Dedifferentiated amniotic fluid mesenchymal stem cell (primary cell): ENCODE measurements around the gene EBF4.

Source experiments
- DNase-seq: peaks from one replicate; pipeline ENCODE4 v3.0.0-alpha.2; 2016; ENCODE audit errors: extremely low spot score

Gene EBF4

DNA sequence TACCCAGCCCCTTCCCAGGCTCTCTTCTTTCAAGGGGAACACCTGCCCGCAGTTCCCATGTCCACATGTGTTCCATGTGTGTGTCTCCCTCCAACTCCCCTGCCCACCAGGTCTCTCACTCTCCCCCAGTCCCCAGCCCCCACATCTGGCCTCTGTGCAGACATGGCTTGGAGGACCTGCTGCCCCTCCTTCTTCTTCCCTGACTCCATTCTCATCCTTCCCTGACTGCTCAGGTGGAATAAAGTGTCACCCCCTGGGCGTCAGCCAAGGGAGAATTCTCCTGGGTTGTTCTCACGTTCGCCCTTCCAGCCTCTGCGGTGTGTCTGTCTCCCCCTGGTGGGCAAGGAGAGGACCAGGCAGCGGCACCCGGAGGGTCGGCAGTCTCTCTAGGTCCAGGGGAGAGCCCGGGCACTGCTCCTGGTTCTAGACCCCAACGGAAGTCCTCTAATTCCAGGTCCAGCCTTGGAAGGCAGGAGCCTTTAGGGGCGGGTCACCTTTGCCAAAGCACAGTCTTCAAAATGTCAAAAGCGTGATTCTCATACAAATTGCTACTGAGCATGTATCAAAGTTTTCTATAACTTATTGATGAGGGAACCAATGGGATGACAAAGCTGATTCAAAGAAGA is 50.5 kb downstream of the EBF4 start:
- no peak for DNase-seq

DNA sequence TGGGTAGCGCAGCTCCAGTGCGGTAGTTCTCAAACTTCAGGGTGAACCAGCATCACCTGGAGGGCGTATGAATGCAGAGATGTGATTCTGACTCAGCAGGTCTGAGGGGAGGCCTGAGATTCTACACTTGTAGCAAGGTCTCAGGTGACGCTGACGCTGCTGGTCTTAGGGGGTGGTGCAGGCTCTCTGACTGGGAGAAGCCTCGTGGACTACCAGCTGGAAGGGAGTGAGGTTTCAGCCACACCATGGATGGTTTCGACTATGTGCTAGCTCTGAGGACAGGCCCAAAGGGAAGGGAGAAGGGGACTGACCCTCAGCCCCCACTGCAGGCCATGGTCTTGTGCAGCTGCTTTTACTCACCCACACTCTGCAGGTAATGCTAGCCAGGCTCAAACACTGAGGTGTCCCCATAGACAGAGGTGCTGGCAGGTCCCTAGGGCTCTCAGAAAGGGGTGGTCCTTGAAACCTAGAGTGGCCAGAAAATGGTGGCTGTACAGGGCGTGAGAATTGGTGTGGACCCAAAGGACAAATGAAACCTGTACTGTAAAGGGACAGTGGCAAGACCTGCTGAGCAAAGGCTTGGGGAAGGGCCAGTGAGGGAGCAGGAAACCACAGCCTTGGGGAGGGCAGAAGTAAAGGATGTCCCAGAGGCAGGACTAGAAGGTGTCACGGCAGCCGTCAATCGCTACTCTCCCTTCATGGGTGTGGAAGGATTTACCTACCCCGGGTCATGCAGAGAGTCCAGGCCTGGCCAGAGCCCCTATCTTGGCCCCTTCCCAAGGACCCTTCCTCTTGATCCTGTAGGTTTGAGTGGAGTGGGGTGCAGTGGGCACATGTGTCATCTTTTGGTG is 52.7 kb downstream of the EBF4 start:
- DNase-seq, result no peak

- no peak for DNase-seq
Measured at GRCh38 chr20:2745936-2746635, 53.5 kb downstream of the EBF4 start.

DNA sequence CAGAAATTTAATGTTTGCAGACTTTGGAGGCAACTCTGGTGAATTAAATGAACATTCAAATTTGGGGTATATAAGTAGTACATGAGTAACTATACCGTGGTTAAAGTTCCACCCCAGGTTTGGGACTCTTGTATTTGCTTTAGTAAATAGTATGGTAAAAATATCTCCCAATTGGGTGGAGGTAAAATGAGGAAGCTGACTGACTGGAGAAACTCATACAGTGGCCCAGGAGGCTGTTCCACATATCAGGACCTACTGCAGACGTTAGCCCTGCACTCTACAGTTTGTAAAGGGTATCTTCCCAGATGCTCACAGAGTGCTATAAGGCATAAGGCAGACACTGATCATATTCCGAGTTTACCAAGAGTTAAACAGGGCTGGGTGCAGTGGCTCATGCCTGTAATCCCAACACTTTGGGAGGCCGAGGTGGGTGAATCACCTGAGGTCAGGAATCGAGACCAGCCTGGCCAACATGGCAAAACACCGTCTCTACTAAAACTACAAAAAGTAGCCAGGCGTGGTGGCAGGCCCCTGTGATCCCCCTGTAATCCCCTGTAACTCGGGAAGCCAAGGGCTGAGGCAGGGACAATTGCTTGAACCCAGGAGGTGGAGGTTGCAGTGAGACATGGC is 54.2 kb downstream of the EBF4 start:
- no peak for DNase-seq

- no peak for DNase-seq
Measured at GRCh38 chr20:2747676-2748235, 55.2 kb downstream of the EBF4 start.

DNA sequence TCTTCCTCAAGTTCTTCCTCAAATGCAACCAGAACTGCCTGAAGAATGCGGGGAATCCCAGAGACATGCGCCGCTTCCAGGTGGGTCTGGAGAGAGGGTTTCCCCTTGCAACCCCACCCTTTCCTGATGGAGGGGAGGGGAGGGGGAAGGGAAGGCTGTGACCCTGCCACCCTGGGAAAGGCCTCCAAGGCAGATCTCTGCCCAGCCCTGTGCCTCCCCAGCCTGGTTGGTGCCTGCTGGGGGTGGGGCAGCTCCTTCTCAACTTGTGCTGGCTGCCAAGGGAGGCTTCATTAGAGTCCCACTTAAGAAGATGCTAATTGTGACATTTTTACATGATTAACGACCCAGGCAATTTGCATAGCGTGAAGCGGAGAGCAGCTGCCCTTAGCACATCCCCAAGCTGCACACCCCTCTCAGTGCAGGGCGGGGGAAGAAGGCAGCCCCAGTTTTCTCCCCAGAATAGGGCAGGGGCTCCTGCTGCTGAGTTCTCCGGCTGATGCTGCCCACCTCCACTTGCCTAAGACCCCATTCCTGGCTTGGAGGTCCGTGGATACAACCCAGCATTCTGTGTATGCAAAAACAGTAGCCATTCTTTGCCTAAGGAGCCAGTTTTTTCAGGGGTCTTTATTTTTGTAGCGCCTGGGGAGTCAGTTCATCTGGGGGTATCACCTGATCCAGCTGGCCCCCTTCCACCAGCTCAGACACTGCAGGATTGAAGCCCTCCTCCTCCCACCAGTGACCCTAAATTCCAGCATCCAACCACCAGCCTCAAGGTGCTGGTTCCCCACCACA is 56.2 kb downstream of the EBF4 start:
- no peak for DNase-seq

GRCh38 chr20:2749343-2749950 is 56.9 kb downstream of the EBF4 start:
- DNase-seq, result no peak

- DNase-seq, result no peak
Measured at GRCh38 chr20:2749951-2750490, 57.4 kb downstream of the EBF4 start.

DNA sequence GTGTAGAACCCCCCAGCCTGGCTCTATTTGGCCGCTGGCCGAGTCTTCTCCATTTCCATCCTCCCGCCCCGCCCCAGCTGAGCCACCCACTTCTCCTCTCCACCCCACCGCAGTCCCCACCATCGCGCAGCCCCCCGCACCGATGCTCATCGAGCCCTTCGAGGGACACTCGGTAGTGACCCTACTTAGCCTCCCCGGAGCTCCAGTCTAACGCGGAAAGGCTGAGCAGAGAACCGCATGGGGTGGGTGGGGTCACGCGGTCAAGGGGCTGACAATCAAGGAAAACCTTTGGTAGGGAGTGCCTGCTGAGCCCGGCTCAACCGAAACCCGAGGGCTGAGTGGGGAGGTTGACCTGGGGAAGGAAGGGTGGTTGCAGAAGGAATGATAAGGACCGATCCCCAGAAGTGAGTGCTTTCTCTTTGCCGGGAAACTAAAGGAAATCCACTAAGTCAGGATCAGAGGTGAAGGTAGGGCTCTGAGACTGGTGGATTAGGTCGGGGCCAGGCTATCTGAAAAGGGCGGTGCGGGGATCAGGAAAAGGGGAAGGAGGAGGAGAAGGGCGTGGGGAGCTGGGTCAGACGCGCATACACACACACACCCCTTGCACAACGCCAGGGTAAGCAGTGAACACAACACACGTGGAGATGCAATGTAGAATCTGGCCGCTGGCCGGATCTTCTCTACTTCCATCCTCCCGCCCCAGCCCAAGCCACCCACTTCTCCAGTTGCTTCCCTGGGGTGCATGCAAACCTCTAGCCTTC is 58.1 kb downstream of the EBF4 start:
- DNase-seq, result peak; percentile 27

- no peak for DNase-seq
Measured at GRCh38 chr20:2751347-2751877, 58.8 kb downstream of the EBF4 start.

GRCh38 chr20:2751878-2752566 is 59.4 kb downstream of the EBF4 start:
- DNase-seq, result no peak

- peak; percentile 27 for DNase-seq
Measured at GRCh38 chr20:2752567-2753460, 60.2 kb downstream of the EBF4 start.

- DNase-seq, result no peak
Measured at GRCh38 chr20:2753461-2754040, 61.0 kb downstream of the EBF4 start.

DNA sequence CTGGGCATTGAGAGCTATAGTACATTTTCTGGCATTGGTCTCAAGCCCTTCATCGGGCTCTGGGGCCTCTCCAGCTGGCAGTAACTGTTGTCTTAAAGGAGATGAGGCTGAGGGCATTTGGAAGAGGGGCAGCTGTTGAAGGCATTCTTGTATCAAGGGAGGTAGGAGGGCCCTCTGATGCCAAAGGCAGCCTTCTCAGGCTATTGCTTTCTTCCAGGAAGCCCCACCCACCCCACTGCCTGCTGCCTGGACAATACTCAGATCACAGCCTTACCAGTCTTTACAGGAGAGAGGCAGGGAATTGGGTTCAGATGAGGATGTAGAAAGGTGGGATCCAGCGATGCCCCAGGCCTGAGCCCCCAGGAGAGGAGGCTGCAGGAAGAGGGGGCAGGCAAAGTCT is 61.8 kb downstream of the EBF4 start:
- DNase-seq, result no peak

- no peak for DNase-seq
Measured at GRCh38 chr20:2755451-2756055, 63.0 kb downstream of the EBF4 start.

GRCh38 chr20:2756056-2756611 is 63.6 kb downstream of the EBF4 start:
- DNase-seq, result no peak

DNA sequence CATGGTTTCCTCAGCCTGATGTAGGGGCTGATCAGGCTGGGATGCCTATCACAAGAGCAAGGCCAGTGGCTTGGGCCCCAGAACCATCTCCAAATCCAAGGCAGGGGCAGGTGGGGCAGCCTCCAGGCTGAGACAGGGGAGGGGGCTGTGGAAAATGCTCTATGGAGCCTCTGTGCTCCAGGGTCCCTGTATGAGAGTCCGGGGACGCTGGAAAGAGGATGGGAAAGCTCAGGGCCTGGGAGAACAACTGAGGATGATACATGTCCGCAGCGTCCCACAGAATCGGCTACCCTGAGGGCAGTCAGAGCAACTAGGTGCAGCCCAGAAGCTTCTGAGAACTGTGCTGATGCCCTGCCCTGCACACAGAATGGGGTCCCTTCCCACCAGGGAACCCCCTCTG is 64.4 kb downstream of the EBF4 start:
- DNase-seq, result no peak
